ENCODE measurements around the gene STPG4.

STPG4 gene

DNA sequence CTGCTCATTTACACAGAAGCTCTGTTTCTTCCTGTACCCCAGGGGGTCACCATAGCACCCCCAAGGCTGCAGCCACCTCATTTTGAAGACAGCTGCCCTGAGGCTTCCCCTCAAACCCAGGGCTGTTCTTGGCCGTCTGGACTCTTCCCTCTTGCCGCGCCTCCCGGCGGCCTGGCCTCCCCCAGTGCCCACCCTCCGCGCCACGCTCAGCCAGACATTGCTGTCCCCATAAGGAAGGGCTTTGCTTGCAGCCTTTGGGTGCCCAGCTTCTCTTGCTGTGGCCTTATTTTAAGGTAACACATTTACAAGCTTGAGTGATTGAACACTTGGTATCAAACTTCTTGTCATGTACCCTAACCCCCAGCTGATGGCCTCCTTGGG is 79.0 kb downstream of the STPG4 start:
- peak overlapping the region; percentile 56 to 97 for H3K4ac ChIP-seq (ENCODE audit: low read depth in 1 of 2, low read length in 2 of 2)
- H3K4me1 ChIP-seq (ENCODE audit: control insufficient read depth, insufficient read depth, low read depth, low read length) = peaks cover 45% of the 10 kb centered on the region
- H2BK120ac ChIP-seq (ENCODE audit: low read depth, low read length) = peak overlapping the region; percentile 92
- H2BK5ac ChIP-seq (ENCODE audit: low read depth, low read length, poor library complexity, severe bottlenecking) = peak overlapping the region; percentile 69
- peaks cover 18 to 37% of the 10 kb centered on the region in 2 experiments for H3K36me3 ChIP-seq (ENCODE audit: control insufficient read depth in 1 of 2, insufficient read depth in 2 of 2, low read depth in 1 of 2, low read length in 2 of 2)
- no peak for DNase-seq
- no peak overlapping the region for H3K4me2 ChIP-seq (ENCODE audit: low read length, poor library complexity, severe bottlenecking)
- H2BK15ac ChIP-seq (ENCODE audit: low read depth, poor library complexity, severe bottlenecking) = peak overlapping the region; percentile 82
- H2AFZ ChIP-seq (ENCODE audit: low read depth, low read length) = no peak overlapping the region
- H3K4me3 ChIP-seq (ENCODE audit: insufficient read depth in 1 of 2, low read depth in 1 of 2, low read length in 2 of 2) = no peak overlapping the region
- peak overlapping the region in 1 of 2 experiments; percentile 23 for H3K14ac ChIP-seq (ENCODE audit: low read length in 2 of 2)
- no peak overlapping the region for H3K9ac ChIP-seq (ENCODE audit: low read length)
- 93% methylated on average over 8 of the region's 8 CpGs for WGBS
- H4K91ac ChIP-seq (ENCODE audit: low read length) = peak overlapping the region; percentile 86
- peak overlapping the region; percentile 95 for H3K27ac ChIP-seq (ENCODE audit: low read length, poor library complexity, severe bottlenecking)
- peaks cover 5% of the 10 kb centered on the region for H3K79me1 ChIP-seq (replicated peaks; ENCODE audit: low read length, poor library complexity, severe bottlenecking)
- peak overlapping the region; percentile 61 for H2AK5ac ChIP-seq (ENCODE audit: low read length, severe bottlenecking)
- H2BK12ac ChIP-seq (ENCODE audit: low read length in 2 of 2) = peak overlapping the region; percentile 54 to 98
- H4K8ac ChIP-seq (ENCODE audit: low read length) = peak overlapping the region; percentile 49
- H3K23ac ChIP-seq (ENCODE audit: low read length in 2 of 2) = no peak overlapping the region
- H3K27me3 ChIP-seq (ENCODE audit: control insufficient read depth in 1 of 2, insufficient read depth in 1 of 2, low read length in 2 of 2) = no peaks in the 10 kb centered on the region
- H3K18ac ChIP-seq (ENCODE audit: low read depth in 1 of 2, low read length in 2 of 2) = peak overlapping the region; percentile 79 to 90
- H3K9me3 ChIP-seq (ENCODE audit: control insufficient read depth, low read length) = no peaks in the 10 kb centered on the region

DNA sequence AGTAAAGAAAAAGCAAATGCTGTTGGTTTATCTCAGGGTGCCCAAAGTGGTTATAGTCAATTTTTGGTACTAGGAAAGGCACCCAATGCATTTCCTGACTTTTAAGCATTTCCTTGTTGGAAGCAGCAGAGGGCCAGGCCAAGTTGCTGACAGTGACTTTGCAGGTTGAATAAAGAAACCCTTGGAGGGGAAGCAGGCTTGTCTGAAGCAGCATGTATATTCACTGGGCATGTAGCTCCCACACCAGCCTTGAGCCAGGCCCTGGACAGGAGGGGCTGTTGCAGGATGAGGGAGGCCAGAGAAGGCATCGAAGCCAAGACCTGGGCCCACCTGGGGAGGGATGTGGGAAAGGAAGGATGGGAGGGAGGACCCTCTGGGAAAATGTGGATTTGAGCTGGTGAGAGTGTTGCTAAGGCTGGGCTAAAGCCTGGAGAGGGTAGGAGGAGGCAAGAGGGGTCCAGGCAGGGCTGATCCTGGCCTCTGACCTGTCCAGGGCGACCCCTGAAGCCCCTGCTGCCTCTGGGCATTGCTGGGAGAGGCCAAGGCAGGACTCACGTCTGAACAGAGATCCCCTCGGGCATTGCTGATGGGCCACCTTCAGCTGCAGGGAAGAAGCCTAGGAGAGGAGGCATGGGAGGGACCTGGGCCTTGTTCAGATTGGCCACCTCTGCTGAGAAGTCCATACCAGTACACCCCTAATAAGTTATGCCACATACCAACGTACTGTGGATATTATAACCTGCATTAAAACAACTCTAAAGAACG is 79.6 kb downstream of the STPG4 start:
- peak overlapping the region; percentile 79 to 90 for H3K18ac ChIP-seq (ENCODE audit: low read depth in 1 of 2, low read length in 2 of 2)
- peak overlapping the region; percentile 61 for H2AK5ac ChIP-seq (ENCODE audit: low read length, severe bottlenecking)
- H3K36me3 ChIP-seq (ENCODE audit: control insufficient read depth in 1 of 2, insufficient read depth in 2 of 2, low read depth in 1 of 2, low read length in 2 of 2) = peaks cover 21 to 37% of the 10 kb centered on the region in 2 experiments
- H2BK5ac ChIP-seq (ENCODE audit: low read depth, low read length, poor library complexity, severe bottlenecking) = peak overlapping the region; percentile 59
- H3K4me1 ChIP-seq (ENCODE audit: control insufficient read depth, insufficient read depth, low read depth, low read length) = peaks cover 51% of the 10 kb centered on the region
- no peaks in the 10 kb centered on the region for H3K27me3 ChIP-seq (ENCODE audit: control insufficient read depth in 1 of 2, insufficient read depth in 1 of 2, low read length in 2 of 2)
- peak overlapping the region; percentile 82 for H2BK15ac ChIP-seq (ENCODE audit: low read depth, poor library complexity, severe bottlenecking)
- peak overlapping the region in 1 of 2 experiments; percentile 64 for H3K23ac ChIP-seq (ENCODE audit: low read length in 2 of 2)
- peak overlapping the region; percentile 89 to 97 for H3K4ac ChIP-seq (ENCODE audit: low read depth in 1 of 2, low read length in 2 of 2)
- H3K9me3 ChIP-seq (ENCODE audit: control insufficient read depth, low read length) = no peaks in the 10 kb centered on the region
- H3K4me2 ChIP-seq (ENCODE audit: low read length, poor library complexity, severe bottlenecking) = no peak overlapping the region
- H2BK120ac ChIP-seq (ENCODE audit: low read depth, low read length) = peak overlapping the region; percentile 92
- H3K27ac ChIP-seq (ENCODE audit: low read length, poor library complexity, severe bottlenecking) = peak overlapping the region; percentile 95
- H2AFZ ChIP-seq (ENCODE audit: low read depth, low read length) = no peak overlapping the region
- peaks cover 5% of the 10 kb centered on the region for H3K79me1 ChIP-seq (replicated peaks; ENCODE audit: low read length, poor library complexity, severe bottlenecking)
- peak overlapping the region in 1 of 2 experiments; percentile 95 for H3K14ac ChIP-seq (ENCODE audit: low read length in 2 of 2)
- H3K9ac ChIP-seq (ENCODE audit: low read length) = peak overlapping the region; percentile 13
- peak overlapping the region; percentile 49 for H4K8ac ChIP-seq (ENCODE audit: low read length)
- no peak overlapping the region for H3K4me3 ChIP-seq (ENCODE audit: insufficient read depth in 1 of 2, low read depth in 1 of 2, low read length in 2 of 2)
- 89% methylated on average over 6 of the region's 6 CpGs for WGBS
- peak overlapping the region; percentile 54 to 98 for H2BK12ac ChIP-seq (ENCODE audit: low read length in 2 of 2)
- DNase-seq = peak; percentile 40
- peak overlapping the region; percentile 99 for H4K91ac ChIP-seq (ENCODE audit: low read length)

DNA sequence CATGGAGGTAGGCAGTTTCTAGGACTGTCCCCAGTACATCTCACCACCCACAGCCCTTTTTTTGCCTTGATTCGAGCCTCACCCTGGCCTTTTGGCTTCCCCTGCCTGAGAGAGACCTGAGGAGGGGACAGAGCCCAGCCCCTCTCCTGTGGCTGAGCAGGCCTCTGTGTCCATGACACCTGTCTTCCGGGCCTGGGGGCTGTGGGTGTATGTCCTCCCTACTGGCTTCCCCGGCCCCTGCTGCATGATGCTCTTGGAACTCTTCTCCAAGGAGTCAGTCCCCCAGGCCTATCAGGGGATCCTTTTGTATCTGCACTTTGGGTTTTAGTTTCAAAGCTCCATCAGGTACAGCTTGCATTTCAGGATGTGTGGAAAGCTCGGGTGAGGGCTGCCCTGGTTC is 80.4 kb downstream of the STPG4 start:
- no peak for DNase-seq
- peak overlapping the region; percentile 64 for H2BK120ac ChIP-seq (ENCODE audit: low read depth, low read length)
- H3K9me3 ChIP-seq (ENCODE audit: control insufficient read depth, low read length) = no peaks in the 10 kb centered on the region
- H3K4me3 ChIP-seq (ENCODE audit: insufficient read depth in 1 of 2, low read depth in 1 of 2, low read length in 2 of 2) = no peak overlapping the region
- no peak overlapping the region for H3K27ac ChIP-seq (ENCODE audit: low read length, poor library complexity, severe bottlenecking)
- 97% methylated on average over 4 of the region's 4 CpGs for WGBS
- peaks cover 5% of the 10 kb centered on the region for H3K79me1 ChIP-seq (replicated peaks; ENCODE audit: low read length, poor library complexity, severe bottlenecking)
- peak overlapping the region; percentile 63 to 70 for H2BK12ac ChIP-seq (ENCODE audit: low read length in 2 of 2)
- no peak overlapping the region for H3K4me2 ChIP-seq (ENCODE audit: low read length, poor library complexity, severe bottlenecking)
- H3K14ac ChIP-seq (ENCODE audit: low read length in 2 of 2) = no peak overlapping the region
- H2AFZ ChIP-seq (ENCODE audit: low read depth, low read length) = no peak overlapping the region
- H3K36me3 ChIP-seq (ENCODE audit: control insufficient read depth in 1 of 2, insufficient read depth in 2 of 2, low read depth in 1 of 2, low read length in 2 of 2) = peaks cover 21 to 37% of the 10 kb centered on the region in 2 experiments
- peak overlapping the region in 1 of 2 experiments; percentile 51 for H3K23ac ChIP-seq (ENCODE audit: low read length in 2 of 2)
- H3K18ac ChIP-seq (ENCODE audit: low read depth in 1 of 2, low read length in 2 of 2) = peak overlapping the region; percentile 17 to 67
- H2BK5ac ChIP-seq (ENCODE audit: low read depth, low read length, poor library complexity, severe bottlenecking) = no peak overlapping the region
- H4K91ac ChIP-seq (ENCODE audit: low read length) = peak overlapping the region; percentile 80
- H4K8ac ChIP-seq (ENCODE audit: low read length) = peak overlapping the region; percentile 8
- H3K9ac ChIP-seq (ENCODE audit: low read length) = no peak overlapping the region
- H3K27me3 ChIP-seq (ENCODE audit: control insufficient read depth in 1 of 2, insufficient read depth in 1 of 2, low read length in 2 of 2) = no peaks in the 10 kb centered on the region
- H3K4me1 ChIP-seq (ENCODE audit: control insufficient read depth, insufficient read depth, low read depth, low read length) = peaks cover 53% of the 10 kb centered on the region
- H2BK15ac ChIP-seq (ENCODE audit: low read depth, poor library complexity, severe bottlenecking) = peak overlapping the region; percentile 44
- peak overlapping the region; percentile 54 for H2AK5ac ChIP-seq (ENCODE audit: low read length, severe bottlenecking)
- H3K4ac ChIP-seq (ENCODE audit: low read depth in 1 of 2, low read length in 2 of 2) = peak overlapping the region in 1 of 2 experiments; percentile 19

DNA sequence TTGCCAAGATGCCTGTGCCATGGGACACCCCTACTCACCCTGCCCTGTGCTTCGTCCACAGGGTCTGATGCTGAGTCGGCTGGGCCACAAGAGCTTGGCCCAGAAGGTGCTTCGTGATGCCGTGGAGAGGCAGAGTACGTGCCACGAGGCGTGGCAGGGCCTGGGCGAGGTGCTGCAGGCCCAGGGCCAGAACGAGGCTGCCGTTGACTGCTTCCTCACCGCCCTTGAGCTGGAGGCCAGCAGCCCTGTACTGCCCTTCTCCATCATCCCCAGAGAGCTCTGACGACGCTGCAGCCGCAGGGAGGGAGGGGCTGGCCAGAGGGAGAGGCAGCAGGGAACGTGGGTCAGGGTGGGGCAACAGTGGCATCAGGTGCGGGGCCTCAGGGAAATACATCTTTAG is 81.5 kb downstream of the STPG4 start:
- H2BK120ac ChIP-seq (ENCODE audit: low read depth, low read length) = peak overlapping the region; percentile 43
- H4K8ac ChIP-seq (ENCODE audit: low read length) = peak overlapping the region; percentile 80
- H2BK12ac ChIP-seq (ENCODE audit: low read length in 2 of 2) = peak overlapping the region; percentile 63 to 95
- H3K79me1 ChIP-seq (replicated peaks; ENCODE audit: low read length, poor library complexity, severe bottlenecking) = peaks cover 7% of the 10 kb centered on the region
- H3K27ac ChIP-seq (ENCODE audit: low read length, poor library complexity, severe bottlenecking) = no peak overlapping the region
- H3K9me3 ChIP-seq (ENCODE audit: control insufficient read depth, low read length) = no peaks in the 10 kb centered on the region
- no peak overlapping the region for H3K4me2 ChIP-seq (ENCODE audit: low read length, poor library complexity, severe bottlenecking)
- H4K91ac ChIP-seq (ENCODE audit: low read length) = peak overlapping the region; percentile 96
- H3K14ac ChIP-seq (ENCODE audit: low read length in 2 of 2) = peak overlapping the region in 1 of 2 experiments; percentile 12
- 95% methylated on average over 16 of the region's 16 CpGs for WGBS
- H3K4me3 ChIP-seq (ENCODE audit: insufficient read depth in 1 of 2, low read depth in 1 of 2, low read length in 2 of 2) = no peak overlapping the region
- no peak for DNase-seq
- H3K9ac ChIP-seq (ENCODE audit: low read length) = peak overlapping the region; percentile 89
- H2AFZ ChIP-seq (ENCODE audit: low read depth, low read length) = no peak overlapping the region
- no peak overlapping the region for H2BK15ac ChIP-seq (ENCODE audit: low read depth, poor library complexity, severe bottlenecking)
- peak overlapping the region; percentile 70 for H2AK5ac ChIP-seq (ENCODE audit: low read length, severe bottlenecking)
- H3K4me1 ChIP-seq (ENCODE audit: control insufficient read depth, insufficient read depth, low read depth, low read length) = peaks cover 62% of the 10 kb centered on the region
- no peak overlapping the region for H3K23ac ChIP-seq (ENCODE audit: low read length in 2 of 2)
- no peaks in the 10 kb centered on the region for H3K27me3 ChIP-seq (ENCODE audit: control insufficient read depth in 1 of 2, insufficient read depth in 1 of 2, low read length in 2 of 2)
- peak overlapping the region; percentile 40 to 52 for H3K18ac ChIP-seq (ENCODE audit: low read depth in 1 of 2, low read length in 2 of 2)
- no peak overlapping the region for H2BK5ac ChIP-seq (ENCODE audit: low read depth, low read length, poor library complexity, severe bottlenecking)
- peak overlapping the region; percentile 5 to 20 for H3K4ac ChIP-seq (ENCODE audit: low read depth in 1 of 2, low read length in 2 of 2)
- H3K36me3 ChIP-seq (ENCODE audit: control insufficient read depth in 1 of 2, insufficient read depth in 2 of 2, low read depth in 1 of 2, low read length in 2 of 2) = peaks cover 24 to 37% of the 10 kb centered on the region in 2 experiments
